ENCODE results near the gene SCN2B. TPM values are rescaled to one million over a fixed set of nuclear protein-coding genes. Genes with fewer than 3 reads are reported as not detected.

Gene SCN2B
- total RNA-seq (2022; extraction: Qiagen RNA extraction; ENCODE audit: low read depth), result not detected in 5 replicates

GRCh38 chr11:118175993-118176777, at the start of gene SCN2B:
Gene SCN2B (minus strand): TSS chr11:118176639. CDS start chr11:118176431, 208 bp downstream.

DNA sequence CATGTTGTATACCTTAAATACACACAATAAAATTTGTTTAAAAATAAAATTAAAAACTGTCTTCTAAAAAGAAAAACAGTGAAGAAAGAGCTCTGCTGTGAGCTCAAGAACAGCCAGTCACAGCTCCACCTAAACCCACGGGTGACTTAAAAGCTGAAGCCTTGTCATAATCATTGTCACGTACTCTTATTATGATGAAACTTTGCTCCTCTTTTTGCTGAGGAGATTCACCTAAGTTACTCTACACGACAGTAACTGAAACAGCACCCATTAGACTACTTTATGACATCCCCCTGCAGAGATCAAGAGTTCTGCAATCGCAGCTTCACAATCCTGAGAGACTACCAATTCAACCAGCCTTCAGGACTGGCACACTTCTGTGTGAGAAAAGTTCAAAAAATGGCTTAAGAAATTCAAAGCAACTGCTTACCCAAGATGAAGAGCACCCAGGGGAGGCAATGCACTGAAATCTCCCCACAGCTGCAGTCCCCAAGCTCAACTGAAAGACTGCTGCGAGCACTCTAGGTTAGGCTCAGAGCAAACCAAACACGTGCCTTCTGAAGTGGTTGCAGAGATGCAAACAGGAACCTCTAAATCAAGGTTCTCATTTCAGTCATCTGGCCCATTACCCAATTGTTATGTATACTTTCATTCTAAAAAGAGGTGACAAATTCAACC, 48.2 kb upstream of the SCN2B start, which contains the start of gene JAML:
Gene JAML (minus strand): TSS at position 501 of the 678 bp plus-strand sequence. CDS start 10,145 bp downstream, outside the sequence.

GRCh38 chr11:118152552-118153471, 23.6 kb downstream of the SCN2B start, which contains the start of gene SCN4B:
Gene SCN4B (minus strand): TSS chr11:118152823. CDS start chr11:118152673, 150 bp downstream.

Other genes starting within 250 kb of the SCN2B start
- gene TMPRSS13, start 247.2 kb downstream of the SCN2B start, total RNA-seq (2022; extraction: Qiagen RNA extraction; ENCODE audit: low read depth), result not detected in 5 replicates
- gene IL10RA, start 190.2 kb downstream of the SCN2B start, total RNA-seq (2022; extraction: Qiagen RNA extraction; ENCODE audit: low read depth), result 0.05 TPM in 1 of 5 replicates, not detected in the others
- gene TMPRSS4, start 99.6 kb downstream of the SCN2B start, total RNA-seq (2022; extraction: Qiagen RNA extraction; ENCODE audit: low read depth), result 0.12 TPM in 1 of 5 replicates, not detected in the others
- gene SMIM35, start 89.7 kb downstream of the SCN2B start, total RNA-seq (2022; extraction: Qiagen RNA extraction; ENCODE audit: low read depth), result not detected in 5 replicates
- gene SCN4B, start 23.8 kb downstream of the SCN2B start, total RNA-seq (2022; extraction: Qiagen RNA extraction; ENCODE audit: low read depth), result 0.07 to 0.16 TPM (median 0.07 TPM) in 3 of 5 replicates, not detected in the others
- gene JAML, start 48.4 kb upstream of the SCN2B start, total RNA-seq (2022; extraction: Qiagen RNA extraction; ENCODE audit: low read depth), result not detected in 5 replicates
- gene MPZL3, start 75.7 kb upstream of the SCN2B start, total RNA-seq (2022; extraction: Qiagen RNA extraction; ENCODE audit: low read depth), result 0.22 to 0.38 TPM (median 0.33 TPM) in 5 replicates
- 0.06 to 0.19 TPM in 2 of 5 replicates, not detected in the others for gene MPZL2, start 87.7 kb upstream of the SCN2B start, total RNA-seq (2022; extraction: Qiagen RNA extraction; ENCODE audit: low read depth)
- not detected in 5 replicates for gene CD3E, start 128.1 kb upstream of the SCN2B start, total RNA-seq (2022; extraction: Qiagen RNA extraction; ENCODE audit: low read depth)
- 0.64 TPM in 1 of 5 replicates, not detected in the others for gene CD3D, start 166.1 kb upstream of the SCN2B start, total RNA-seq (2022; extraction: Qiagen RNA extraction; ENCODE audit: low read depth)
- gene CD3G, start 167.7 kb upstream of the SCN2B start, total RNA-seq (2022; extraction: Qiagen RNA extraction; ENCODE audit: low read depth), result not detected in 5 replicates
- gene UBE4A, start 183.0 kb upstream of the SCN2B start, total RNA-seq (2022; extraction: Qiagen RNA extraction; ENCODE audit: low read depth), result 6.8 to 10.9 TPM (median 10.4 TPM) in 5 replicates
- gene ATP5MG, start 225.0 kb upstream of the SCN2B start, total RNA-seq (2022; extraction: Qiagen RNA extraction; ENCODE audit: low read depth), result 164 to 227 TPM (median 194 TPM) in 5 replicates